MCF 10A (cell line): ENCODE measurements around the gene ASF1B. TPM values are rescaled to one million over a fixed set of nuclear protein-coding genes. Genes with fewer than 3 reads are reported as not detected.
A peak's percentile ranks its signal among the peaks of the same experiment; 100 is the strongest.

ENCODE experiments used
- BruUV-seq: library from RNA; stranded (reverse); fragments of 400-500 nt; replicated peaks from 2 replicates; lab custom pipeline; 2021; lab: Mats Ljungman, UMichigan
- CTCF ChIA-PET: fragments of 300-600 bp; sonication (Branson Sonifier 250); formaldehyde crosslinking; extraction: SDS; loops from one replicate; lab custom pipeline; 2021; ENCODE audit warnings: antibody characterized with exemption, inconsistent platforms; lab: Yijun Ruan, JAX
- POLR2A ChIA-PET: fragments of 300-600, 350-650 bp; sonication (Branson Sonifier 250); formaldehyde crosslinking; extraction: SDS; loops from one replicate; lab custom pipeline; 2020; ENCODE audit warnings: antibody characterized with exemption, inconsistent platforms; lab: Yijun Ruan, JAX
- DNase-seq: peaks from one replicate; pipeline ENCODE4 v3.0.0-alpha.2; 2018; ENCODE audit not compliant: unreplicated experiment
- H3K27ac Mint-ChIP-seq: one replicate; pipeline ENCODE4 v1.8.0; 2022; ENCODE audit warnings: mild to moderate bottlenecking, low read depth, mixed read lengths; ENCODE audit not compliant: unreplicated experiment
- H3K27me3 Mint-ChIP-seq: one replicate; pipeline ENCODE4 v1.8.0; 2022; ENCODE audit warnings: mixed read lengths; ENCODE audit not compliant: insufficient read depth, unreplicated experiment
- H3K36me3 Mint-ChIP-seq: one replicate; pipeline ENCODE4 v1.8.0; 2022; ENCODE audit warnings: mild to moderate bottlenecking, moderate library complexity, mixed read lengths; ENCODE audit not compliant: insufficient read depth, unreplicated experiment
- H3K4me1 Mint-ChIP-seq: one replicate; pipeline ENCODE4 v1.8.0; 2022; ENCODE audit warnings: mixed read lengths; ENCODE audit not compliant: insufficient read depth, unreplicated experiment
- H3K4me3 Mint-ChIP-seq: one replicate; pipeline ENCODE4 v1.8.0; 2022; ENCODE audit warnings: mild to moderate bottlenecking, moderate library complexity, mixed read lengths; ENCODE audit not compliant: unreplicated experiment
- H3K9me3 Mint-ChIP-seq: one replicate; pipeline ENCODE4 v1.8.0; 2022; ENCODE audit warnings: mixed read lengths; ENCODE audit not compliant: unreplicated experiment
- CTCF ChIP-seq: fragments of 200-600 bp; IDR thresholded peaks from one replicate; pipeline ENCODE4 v1.8.0; 2022; ENCODE audit warnings: antibody characterized with exemption, mild to moderate bottlenecking; ENCODE audit not compliant: unreplicated experiment
- intact Hi-C: fragments of 100-400 bp; cut with micrococcal nuclease; formaldehyde crosslinking; loops from 2 replicates; pipeline ENCODE4 v1.14.1; 2022
- total RNA-seq: library from RNA; stranded (reverse); gene quantifications from 2 replicates; pipeline ENCODE4 v1.2.3, GENCODE V29; 2022

The ASF1B gene
- total RNA-seq, 1 experiment from 2014 or later = 7.0 TPM

- Mint-ChIP-seq H3K4me3 (peak overlapping the region; percentile 86), H3K27me3 (no peaks in the 10 kb centered on the region), H3K36me3 (no peaks in the 10 kb centered on the region), H3K27ac (peak overlapping the region; percentile 23), H3K9me3 (no peaks in the 10 kb centered on the region), H3K4me1 (no peaks in the 10 kb centered on the region)
- BruUV-seq = no TSS peak
- DNase-seq = peak; percentile 49
- intact Hi-C loops = loop anchor here (1.0 kb wide), 1 partner anchor 194 kb away; no protein-coding TSS in a partner anchor
- ChIA-PET CTCF (interaction anchor here (0.6 to 2.2 kb wide), 18 partner anchors 17 to 988 kb away, joined by 3 to 22 read pairs (median 4); partner anchors contain the start of gene ASF1B), POLR2A (interaction anchor here (0.6 to 1.6 kb wide), 4 partner anchors 8 to 206 kb away, joined by 3 to 5 read pairs (median 4); partner anchors contain the start of gene ASF1B)
- no peak for TF ChIP-seq CTCF
Observed at GRCh38 chr19:14073925-14074838, 62.2 kb downstream of the ASF1B start.

GRCh38 chr19:14073261-14073924, 63.0 kb downstream of the ASF1B start:
- POLR2A ChIA-PET = interaction anchor here (0.6 to 1.6 kb wide), 4 partner anchors 9 to 205 kb away, joined by 3 to 5 read pairs (median 4); partner anchors contain the start of gene ASF1B
- no peaks in the 10 kb centered on the region for H3K4me1 Mint-ChIP-seq
- intact Hi-C loops = loop anchor here (1.0 kb wide), 1 partner anchor 193 kb away; no protein-coding TSS in a partner anchor
- DNase-seq = peak; percentile 71
- TF ChIP-seq CTCF = peak; percentile 37
- H3K27me3 Mint-ChIP-seq = no peaks in the 10 kb centered on the region
- no peaks in the 10 kb centered on the region for H3K9me3 Mint-ChIP-seq
- H3K36me3 Mint-ChIP-seq = no peaks in the 10 kb centered on the region
- no peak overlapping the region for H3K27ac Mint-ChIP-seq
- CTCF ChIA-PET = interaction anchor here (0.6 to 3.4 kb wide), 23 partner anchors 8 to 937 kb away, joined by 3 to 24 read pairs (median 4); partner anchors contain the start of genes ASF1B and PODNL1
- peak overlapping the region; percentile 86 for H3K4me3 Mint-ChIP-seq
- no TSS peak for BruUV-seq

GRCh38 chr19:14072535-14073260, 63.7 kb downstream of the ASF1B start, which contains the start of gene MISP3:
MISP3 (plus strand) TSS chr19:14072786; CDS start chr19:14073310, 524 bp downstream.
- Mint-ChIP-seq H3K36me3 (no peaks in the 10 kb centered on the region), H3K4me1 (no peaks in the 10 kb centered on the region), H3K27me3 (no peaks in the 10 kb centered on the region), H3K4me3 (peak within 1 kb of the TSS; percentile 86), H3K27ac (no peak within 1 kb of the TSS), H3K9me3 (no peaks in the 10 kb centered on the region)
- ChIA-PET POLR2A (interaction anchor here (0.7 to 1.9 kb wide), 6 partner anchors 8 to 206 kb away, joined by 3 to 6 read pairs (median 4); partner anchors contain the start of genes ASF1B and RFX1), CTCF (interaction anchor here (0.5 to 3.4 kb wide), 15 partner anchors 9 to 936 kb away, joined by 3 to 24 read pairs (median 4); partner anchors contain the start of gene PODNL1)
- DNase-seq = peak; percentile 51
- intact Hi-C loops = loop anchor here (1.0 kb wide), 1 partner anchor 192 kb away; no protein-coding TSS in a partner anchor
- no peak for TF ChIP-seq CTCF
- no TSS peak for BruUV-seq
